GM18517 (cell line): ENCODE results near the gene PRKAG3.
"Not testable (repeated sequence)": the region's sequence is repeated elsewhere in the genome, so short reads cannot be mapped to it uniquely, and the experiment has no call there.

Source experiments
- ATAC-seq: cut with Tn5 transposase; IDR thresholded peaks from one replicate; pipeline ENCODE4 v1.9.1; 2021; ENCODE audit warnings: mild to moderate bottlenecking, moderate library complexity; ENCODE audit not compliant: unreplicated experiment

Gene PRKAG3

GRCh38 chr2:218783688-218784087 lies 47.9 kb downstream of the PRKAG3 start:
- no peak for ATAC-seq

DNA sequence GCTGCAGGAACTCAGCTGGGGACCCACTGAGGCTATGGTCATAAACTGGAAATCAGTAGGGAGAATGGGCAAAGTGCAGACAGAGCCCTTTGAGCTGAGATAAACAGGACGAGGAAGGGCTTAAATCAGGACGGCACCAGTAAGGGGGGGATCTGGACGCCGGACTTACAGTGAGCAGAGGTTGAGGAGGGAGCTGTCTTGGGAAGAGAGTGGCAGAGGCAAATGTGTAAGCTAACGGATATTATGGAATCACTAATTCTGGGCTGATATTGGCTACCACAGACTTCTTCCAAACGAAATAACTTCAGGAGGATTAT lies 49.1 kb downstream of the PRKAG3 start:
- ATAC-seq: no peak

DNA sequence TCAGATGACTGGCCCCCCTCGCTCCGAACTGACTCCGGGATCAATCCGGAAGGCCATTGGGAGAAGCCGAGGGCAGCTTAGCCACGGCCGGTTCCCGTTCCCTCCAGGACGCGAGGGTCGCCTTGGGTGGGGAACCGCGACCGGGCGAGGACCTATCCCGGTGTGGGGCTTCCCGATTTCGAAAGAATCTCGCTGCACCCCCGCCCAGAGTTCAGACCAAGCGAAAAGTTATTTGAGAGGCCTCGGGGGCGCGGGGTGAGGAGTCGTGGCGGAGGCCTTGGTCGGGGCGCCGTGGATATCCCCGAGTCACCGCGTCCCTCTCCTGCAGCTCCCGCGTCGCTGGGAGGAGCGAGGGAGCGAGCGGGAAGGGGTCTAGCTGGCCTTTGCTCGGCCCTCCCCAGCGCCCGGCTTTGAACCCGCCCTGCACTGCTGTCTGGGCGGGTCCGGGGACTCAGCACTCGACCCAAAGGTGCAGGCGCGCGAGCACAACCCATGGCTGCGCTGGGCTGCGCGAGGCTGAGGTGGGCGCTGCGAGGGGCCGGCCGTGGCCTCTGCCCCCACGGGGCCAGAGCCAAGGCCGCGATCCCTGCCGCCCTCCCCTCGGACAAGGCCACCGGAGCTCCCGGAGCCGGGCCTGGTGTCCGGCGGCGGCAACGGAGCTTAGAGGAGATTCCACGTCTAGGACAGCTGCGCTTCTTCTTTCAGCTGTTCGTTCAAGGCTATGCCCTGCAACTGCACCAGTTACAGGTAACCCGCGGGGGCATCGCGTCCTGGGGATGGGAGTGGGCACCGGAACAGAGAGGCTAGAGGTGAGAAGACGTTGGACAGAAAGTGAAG lies 49.7 kb downstream of the PRKAG3 start, which contains the start of gene CYP27A1:
TSS of gene CYP27A1 (plus strand) at position 457 of the 837 bp plus-strand sequence. CDS start at position 493, 36 bp downstream.
- ATAC-seq: no peak

GRCh38 chr2:218780851-218781690 lies 50.5 kb downstream of the PRKAG3 start:
- no peak for ATAC-seq

DNA sequence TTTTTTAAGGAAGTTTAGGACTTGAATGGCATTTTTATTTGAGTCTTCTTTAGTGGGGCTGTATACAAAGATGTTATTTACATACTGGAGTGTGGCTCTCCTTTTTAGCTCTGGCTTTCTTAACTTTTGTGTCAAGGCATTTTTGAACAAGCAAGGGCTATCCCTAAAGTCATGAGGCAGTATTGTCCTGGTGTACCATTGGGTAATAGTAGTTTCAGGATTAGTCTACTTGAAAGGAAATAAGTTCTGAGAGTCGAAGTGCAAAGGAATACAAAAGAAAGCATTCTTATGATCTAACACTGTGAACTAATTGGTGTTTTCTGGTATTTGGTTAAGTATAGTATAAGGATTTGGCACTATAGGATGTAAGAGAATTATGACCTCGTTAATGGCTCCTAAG lies 51.6 kb downstream of the PRKAG3 start:
- ATAC-seq: no peak

DNA sequence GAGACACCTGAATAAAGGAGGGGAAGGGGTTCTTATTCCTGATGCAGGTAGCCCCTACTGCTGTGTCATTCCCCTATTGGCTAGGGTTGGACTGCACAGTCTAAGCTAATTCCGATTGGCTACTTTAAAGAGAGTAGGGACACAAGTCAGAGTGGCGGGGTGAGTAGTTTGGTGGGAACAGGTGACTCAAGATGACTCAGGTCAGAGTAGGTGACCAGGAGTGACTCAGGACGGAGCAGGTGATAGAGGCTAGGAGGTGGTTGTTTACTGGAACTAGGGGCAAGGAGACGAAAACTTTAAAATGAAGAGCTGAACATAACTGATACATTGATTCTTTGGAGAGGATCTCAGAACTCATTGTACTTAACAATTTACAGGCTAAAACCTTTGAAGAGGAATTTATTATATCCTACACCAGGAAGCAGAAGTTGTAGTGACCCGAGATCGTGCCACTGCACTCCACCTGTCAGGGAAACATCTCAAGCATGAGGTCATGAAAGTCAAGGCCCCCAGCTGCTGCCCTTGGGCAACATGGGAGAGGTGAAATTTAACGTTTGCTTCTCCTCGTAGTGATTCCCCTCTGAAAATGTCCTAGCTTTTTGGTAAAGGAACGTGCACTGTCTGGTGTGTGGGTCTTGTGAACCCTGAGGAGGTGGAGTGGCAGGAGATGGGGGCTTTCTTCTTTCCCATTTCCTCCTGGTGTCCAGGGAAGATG lies 54.2 kb downstream of the PRKAG3 start:
- ATAC-seq: no peak

- ATAC-seq: no peak
These were observed 55.1 kb downstream of the PRKAG3 start for GRCh38 chr2:218776488-218776887.

DNA sequence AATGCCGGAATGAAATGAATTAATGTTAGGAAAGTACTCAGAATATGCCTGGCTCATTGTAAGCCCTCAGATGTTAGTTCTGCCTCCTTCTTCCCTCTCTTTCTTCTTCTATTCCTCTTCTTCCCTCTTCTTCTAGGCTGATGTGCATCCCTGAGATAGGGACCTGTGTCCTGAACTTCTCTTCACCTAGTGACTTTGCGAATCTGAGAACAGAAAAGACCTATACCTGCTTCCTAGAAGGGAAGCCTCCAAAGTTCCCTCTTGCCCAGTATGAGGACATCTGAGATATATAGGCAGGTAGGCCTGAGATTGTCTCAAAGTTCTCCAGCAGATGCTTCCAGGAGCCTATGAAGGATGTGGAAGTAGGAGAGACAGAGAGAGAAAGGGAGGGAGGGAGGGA lies 57.7 kb downstream of the PRKAG3 start:
- ATAC-seq: no peak

- ATAC-seq: not testable (repeated sequence)
These were observed 58.8 kb downstream of the PRKAG3 start for GRCh38 chr2:218772759-218773158.
